ENCODE measurements around the gene FAM117A. TPM values are rescaled to one million over a fixed set of nuclear protein-coding genes. Genes with fewer than 3 reads are reported as not detected.

FAM117A gene
- polyA plus RNA-seq, 1 donor: 10.9 TPM

DNA sequence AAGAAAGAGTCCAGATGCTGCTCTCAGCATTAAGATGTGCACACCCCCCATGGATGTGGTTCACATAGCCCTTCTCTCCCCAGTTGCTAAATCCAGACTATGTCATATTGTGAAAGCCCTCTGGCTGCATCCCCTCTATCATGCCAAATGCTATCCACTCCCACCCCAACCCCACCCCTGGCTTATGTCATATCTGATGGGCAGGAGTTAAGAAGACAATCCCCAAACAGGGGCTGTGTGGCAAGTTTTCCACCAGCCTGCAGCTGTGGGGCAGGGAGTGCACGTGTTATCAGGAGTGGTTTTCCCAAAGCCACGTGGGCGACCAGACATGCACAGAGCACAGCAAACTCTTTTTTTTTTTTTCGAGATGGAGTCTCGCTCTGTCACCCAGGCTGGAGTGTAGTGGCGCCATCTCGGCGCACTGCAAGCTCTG, 10.0 kb downstream of the FAM117A start:
- Histone ChIP-seq H3K4me1 (ENCODE audit: control insufficient read depth, insufficient read depth, low read length) (no peaks in the 10 kb centered on the region), H3K9me3 (ENCODE audit: control insufficient read depth, low read depth, low read length) (no peaks in the 10 kb centered on the region), H3K36me3 (ENCODE audit: control insufficient read depth, insufficient read depth, low read length) (no peaks in the 10 kb centered on the region), H3K27ac (ENCODE audit: low read length) (no peak overlapping the region), H3K4me3 (ENCODE audit: low read length) (no peak overlapping the region), H3K27me3 (ENCODE audit: control insufficient read depth, insufficient read depth, low read length) (no peaks in the 10 kb centered on the region)
- DNase-seq: no peak
- WGBS (ENCODE audit: insufficient coverage, low lambda C conversion rate): no CpG with 5 or more reads among the region's 8 CpGs

DNA sequence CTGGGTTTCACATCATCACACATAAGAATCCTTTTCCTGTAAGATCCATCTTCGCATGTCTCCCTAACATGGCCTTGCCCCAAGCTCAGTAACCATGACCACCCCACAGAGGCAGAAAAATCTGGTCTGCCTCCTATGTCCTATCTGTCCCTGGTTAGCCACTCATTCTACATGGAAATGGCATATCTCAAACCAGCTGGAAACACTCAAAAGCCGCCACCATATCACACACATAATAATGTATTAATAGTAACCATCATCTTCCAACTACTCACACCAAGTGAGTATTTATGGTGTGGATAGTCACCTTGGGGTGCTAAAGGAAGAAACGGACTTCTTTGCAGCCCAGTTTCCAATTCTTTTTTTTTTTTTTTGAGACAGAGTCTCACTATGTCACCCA, 11.4 kb downstream of the FAM117A start:
- peaks cover 4% of the 10 kb centered on the region for H3K4me1 ChIP-seq (ENCODE audit: control insufficient read depth, insufficient read depth, low read length)
- no peak overlapping the region for H3K27ac ChIP-seq (ENCODE audit: low read length)
- H3K27me3 ChIP-seq (ENCODE audit: control insufficient read depth, insufficient read depth, low read length): no peaks in the 10 kb centered on the region
- no peak for DNase-seq
- WGBS (ENCODE audit: insufficient coverage, low lambda C conversion rate): no CpG with 5 or more reads among the region's 3 CpGs
- no peaks in the 10 kb centered on the region for H3K9me3 ChIP-seq (ENCODE audit: control insufficient read depth, low read depth, low read length)
- no peak overlapping the region for H3K4me3 ChIP-seq (ENCODE audit: low read length)
- no peaks in the 10 kb centered on the region for H3K36me3 ChIP-seq (ENCODE audit: control insufficient read depth, insufficient read depth, low read length)

DNA sequence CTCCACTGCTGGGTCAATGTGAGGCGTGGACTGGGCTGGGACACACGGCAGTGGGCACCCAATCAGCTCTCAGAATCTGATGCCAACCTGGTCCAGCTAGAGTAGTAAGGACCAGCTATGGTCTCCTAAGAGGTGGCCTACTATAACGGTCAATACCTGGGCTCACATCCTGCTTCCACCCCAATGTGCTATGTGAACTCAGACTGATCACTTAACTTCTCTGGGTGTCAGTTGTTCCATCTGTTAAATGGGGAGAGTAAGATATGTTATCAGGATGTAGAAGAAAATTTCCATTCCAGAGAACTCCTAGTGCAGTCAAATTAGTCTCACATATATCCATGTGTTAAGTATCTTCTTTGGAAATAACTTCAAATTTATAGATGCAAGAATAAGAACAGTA, 14.2 kb downstream of the FAM117A start:
- Histone ChIP-seq H3K4me1 (ENCODE audit: control insufficient read depth, insufficient read depth, low read length) (peaks cover 7% of the 10 kb centered on the region), H3K27me3 (ENCODE audit: control insufficient read depth, insufficient read depth, low read length) (no peaks in the 10 kb centered on the region), H3K36me3 (ENCODE audit: control insufficient read depth, insufficient read depth, low read length) (no peaks in the 10 kb centered on the region), H3K4me3 (ENCODE audit: low read length) (no peak overlapping the region), H3K9me3 (ENCODE audit: control insufficient read depth, low read depth, low read length) (no peaks in the 10 kb centered on the region), H3K27ac (ENCODE audit: low read length) (no peak overlapping the region)
- WGBS (ENCODE audit: insufficient coverage, low lambda C conversion rate): no CpG with 5 or more reads among the region's 3 CpGs
- DNase-seq: no peak

DNA sequence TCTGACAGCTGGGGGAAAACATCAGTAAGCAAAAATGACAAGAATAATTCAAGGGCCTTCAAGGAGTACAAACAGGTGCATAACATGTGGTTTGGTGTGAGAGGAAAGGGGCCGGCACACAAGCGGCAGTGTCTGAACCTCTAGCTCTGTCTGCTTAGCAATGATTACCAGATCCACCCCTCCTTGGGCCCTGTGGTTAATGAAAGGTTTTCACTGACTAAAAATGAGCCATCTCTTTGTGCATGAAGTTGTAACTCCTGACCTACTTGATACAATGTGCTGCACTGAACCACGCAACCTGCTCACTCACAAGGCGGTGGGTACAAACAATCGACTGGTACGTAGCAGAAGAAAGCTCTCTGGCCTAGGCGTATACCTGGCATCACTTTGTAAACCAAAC, 15.1 kb downstream of the FAM117A start:
- WGBS (ENCODE audit: insufficient coverage, low lambda C conversion rate): no CpG with 5 or more reads among the region's 7 CpGs
- Histone ChIP-seq H3K27ac (ENCODE audit: low read length) (no peak overlapping the region), H3K4me3 (ENCODE audit: low read length) (no peak overlapping the region), H3K4me1 (ENCODE audit: control insufficient read depth, insufficient read depth, low read length) (peaks cover 7% of the 10 kb centered on the region), H3K36me3 (ENCODE audit: control insufficient read depth, insufficient read depth, low read length) (no peaks in the 10 kb centered on the region), H3K27me3 (ENCODE audit: control insufficient read depth, insufficient read depth, low read length) (no peaks in the 10 kb centered on the region), H3K9me3 (ENCODE audit: control insufficient read depth, low read depth, low read length) (no peaks in the 10 kb centered on the region)
- no peak for DNase-seq

DNA sequence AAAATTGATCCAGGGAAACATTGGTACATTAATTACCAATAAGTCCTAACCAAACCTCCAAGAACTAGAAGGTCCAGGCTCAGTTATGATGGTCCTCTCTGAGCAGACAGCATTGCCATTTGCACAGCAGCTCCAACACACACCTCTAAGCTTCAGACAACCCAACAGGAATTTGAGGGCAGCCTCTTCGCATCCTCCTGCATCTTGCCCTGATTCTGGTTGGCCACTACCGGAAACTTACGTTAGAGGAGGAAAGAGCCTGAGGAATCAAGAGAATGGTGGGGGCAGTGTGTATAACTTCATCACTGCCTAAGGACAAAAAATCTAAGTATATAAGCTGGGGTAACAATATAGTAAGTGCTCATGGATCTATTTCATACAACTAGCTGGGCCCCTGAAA, 15.7 kb downstream of the FAM117A start:
- no peaks in the 10 kb centered on the region for H3K9me3 ChIP-seq (ENCODE audit: control insufficient read depth, low read depth, low read length)
- no peaks in the 10 kb centered on the region for H3K27me3 ChIP-seq (ENCODE audit: control insufficient read depth, insufficient read depth, low read length)
- WGBS (ENCODE audit: insufficient coverage, low lambda C conversion rate): 80% methylated on average over 3 of the region's 3 CpGs
- peaks cover 7% of the 10 kb centered on the region for H3K4me1 ChIP-seq (ENCODE audit: control insufficient read depth, insufficient read depth, low read length)
- H3K4me3 ChIP-seq (ENCODE audit: low read length): no peak overlapping the region
- H3K27ac ChIP-seq (ENCODE audit: low read length): no peak overlapping the region
- H3K36me3 ChIP-seq (ENCODE audit: control insufficient read depth, insufficient read depth, low read length): no peaks in the 10 kb centered on the region
- DNase-seq: no peak

DNA sequence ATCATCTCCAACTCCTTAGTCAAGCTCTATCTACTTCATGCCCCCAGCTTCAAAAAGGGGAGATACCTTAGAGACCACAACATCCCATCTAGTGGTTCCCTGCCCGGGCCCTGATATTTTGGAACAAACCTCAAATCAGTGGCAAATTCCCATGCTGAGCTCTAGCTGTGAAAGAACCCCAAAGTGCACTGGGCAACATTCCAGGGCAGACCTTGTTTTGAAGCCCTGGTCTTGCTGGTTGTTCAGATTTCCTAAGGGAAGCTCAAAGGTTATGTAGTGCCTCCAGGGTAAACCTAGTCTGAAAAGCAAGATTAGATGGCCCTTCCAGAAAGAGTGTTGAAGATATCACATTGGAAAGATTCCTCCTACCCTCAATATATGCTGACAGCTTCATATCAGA, 16.3 kb downstream of the FAM117A start:
- peaks cover 7% of the 10 kb centered on the region for H3K4me1 ChIP-seq (ENCODE audit: control insufficient read depth, insufficient read depth, low read length)
- no peak for DNase-seq
- H3K27ac ChIP-seq (ENCODE audit: low read length): no peak overlapping the region
- H3K27me3 ChIP-seq (ENCODE audit: control insufficient read depth, insufficient read depth, low read length): no peaks in the 10 kb centered on the region
- H3K4me3 ChIP-seq (ENCODE audit: low read length): no peak overlapping the region
- WGBS (ENCODE audit: insufficient coverage, low lambda C conversion rate): no CpG with 5 or more reads among the region's 1 CpG
- no peaks in the 10 kb centered on the region for H3K9me3 ChIP-seq (ENCODE audit: control insufficient read depth, low read depth, low read length)
- H3K36me3 ChIP-seq (ENCODE audit: control insufficient read depth, insufficient read depth, low read length): no peaks in the 10 kb centered on the region

DNA sequence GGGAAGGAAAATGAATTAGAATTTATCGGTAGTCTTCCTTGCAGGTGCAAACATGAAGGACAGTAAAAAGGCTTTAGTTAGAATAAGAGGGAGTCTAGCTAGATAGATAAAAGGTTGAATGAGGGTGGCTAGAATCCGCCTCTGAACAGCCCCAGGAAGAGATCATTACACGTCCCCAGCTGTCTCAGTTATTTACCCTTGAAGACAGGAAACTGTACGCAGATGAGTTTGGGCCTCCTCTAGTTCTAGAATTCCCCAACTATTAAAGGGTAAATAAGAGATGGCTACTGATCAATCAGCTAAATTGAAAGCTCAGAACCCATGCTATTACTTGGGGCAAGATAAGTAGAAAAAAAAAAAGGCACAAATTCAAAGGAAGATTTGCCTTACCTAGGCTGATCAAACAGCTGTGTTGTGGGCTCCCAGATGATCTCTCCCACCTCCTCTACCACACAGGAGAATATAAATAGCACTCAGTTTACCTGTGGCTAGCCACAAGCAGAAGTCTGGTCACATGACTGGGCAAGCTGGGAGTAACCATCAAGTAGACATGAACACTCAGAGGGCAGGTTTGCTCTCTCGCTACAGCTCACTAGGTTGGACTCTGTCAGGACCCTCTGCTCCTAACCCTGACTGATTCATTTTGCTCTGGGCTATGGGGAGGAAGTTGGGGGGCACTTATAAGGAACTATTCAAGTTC, 17.0 kb downstream of the FAM117A start:
- Histone ChIP-seq H3K36me3 (ENCODE audit: control insufficient read depth, insufficient read depth, low read length) (no peaks in the 10 kb centered on the region), H3K27ac (ENCODE audit: low read length) (no peak overlapping the region), H3K4me3 (ENCODE audit: low read length) (no peak overlapping the region), H3K4me1 (ENCODE audit: control insufficient read depth, insufficient read depth, low read length) (peaks cover 7% of the 10 kb centered on the region), H3K27me3 (ENCODE audit: control insufficient read depth, insufficient read depth, low read length) (no peaks in the 10 kb centered on the region), H3K9me3 (ENCODE audit: control insufficient read depth, low read depth, low read length) (no peaks in the 10 kb centered on the region)
- DNase-seq: no peak
- 85% methylated on average over 2 of the region's 5 CpGs for WGBS (ENCODE audit: insufficient coverage, low lambda C conversion rate)

DNA sequence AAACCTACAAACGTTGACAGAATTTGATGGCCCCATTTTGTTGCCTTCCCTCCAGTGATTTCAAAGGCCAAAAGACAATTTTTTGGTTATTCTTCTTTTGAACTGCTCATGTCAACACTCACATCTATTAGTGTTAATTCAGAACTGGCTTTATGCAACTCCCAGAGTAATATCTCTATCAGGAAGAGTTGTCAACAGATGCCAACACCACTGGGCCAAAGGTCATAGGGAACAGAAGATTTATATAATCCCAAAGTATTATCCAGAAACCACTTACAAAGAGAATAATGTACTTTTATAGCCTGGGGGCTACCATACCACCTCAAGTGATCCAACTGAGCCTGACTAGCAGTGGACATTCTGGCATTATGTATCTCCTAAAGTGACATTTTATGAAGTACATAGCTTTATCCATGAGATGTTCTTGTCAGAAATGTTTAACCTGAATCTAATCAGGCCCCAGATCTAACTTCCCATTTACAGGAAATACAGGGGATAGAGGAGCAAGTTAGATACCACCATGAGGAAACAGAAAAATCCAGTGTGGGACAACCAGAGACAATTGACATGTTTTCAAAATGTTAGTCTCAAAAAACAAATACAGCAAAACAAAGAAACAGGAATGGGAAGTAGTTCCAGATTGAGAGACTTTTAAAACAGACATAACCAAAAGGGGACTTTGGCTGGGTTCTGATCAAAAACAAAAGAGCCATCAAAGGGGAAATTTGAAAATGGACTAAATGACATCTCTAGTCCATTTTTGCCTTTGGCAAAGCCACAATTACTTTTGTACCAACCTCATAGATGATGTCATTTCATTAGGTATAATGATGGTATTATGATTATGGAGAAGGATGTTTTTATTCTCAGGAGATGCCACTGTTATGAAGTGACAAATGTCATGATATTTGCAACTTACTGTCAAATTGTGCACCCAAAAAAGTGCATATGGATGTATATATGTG, 18.5 kb downstream of the FAM117A start:
- Histone ChIP-seq H3K9me3 (ENCODE audit: control insufficient read depth, low read depth, low read length) (no peaks in the 10 kb centered on the region), H3K27ac (ENCODE audit: low read length) (no peak overlapping the region), H3K4me1 (ENCODE audit: control insufficient read depth, insufficient read depth, low read length) (peaks cover 10% of the 10 kb centered on the region), H3K27me3 (ENCODE audit: control insufficient read depth, insufficient read depth, low read length) (no peaks in the 10 kb centered on the region), H3K4me3 (ENCODE audit: low read length) (no peak overlapping the region), H3K36me3 (ENCODE audit: control insufficient read depth, insufficient read depth, low read length) (no peaks in the 10 kb centered on the region)
- no CpG with 5 or more reads among the region's 1 CpG for WGBS (ENCODE audit: insufficient coverage, low lambda C conversion rate)
- DNase-seq: no peak

DNA sequence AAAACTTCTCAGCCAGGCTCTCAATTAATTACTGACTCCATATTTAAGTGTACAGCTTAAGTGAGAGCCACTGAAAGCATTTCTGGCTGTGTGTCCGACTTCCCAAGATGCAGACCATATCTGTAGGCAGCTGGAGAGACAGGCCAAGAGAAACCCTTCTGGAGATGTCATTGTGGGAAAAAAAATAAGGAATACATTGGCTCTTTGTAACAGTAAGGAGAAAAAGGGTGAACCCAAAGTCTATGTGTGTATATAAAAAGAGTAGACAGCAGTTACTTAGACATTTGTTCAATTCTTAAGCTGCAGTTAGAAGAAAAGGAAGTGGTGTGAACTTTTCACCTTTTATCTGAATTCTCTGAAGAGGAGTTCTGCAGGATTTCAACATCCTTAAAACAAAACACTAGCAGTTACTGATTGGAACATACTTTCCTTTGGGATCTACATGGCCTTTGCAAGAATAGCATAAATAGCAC, 21.7 kb downstream of the FAM117A start:
- no peaks in the 10 kb centered on the region for H3K9me3 ChIP-seq (ENCODE audit: control insufficient read depth, low read depth, low read length)
- no peak overlapping the region for H3K4me3 ChIP-seq (ENCODE audit: low read length)
- no CpG with 5 or more reads among the region's 1 CpG for WGBS (ENCODE audit: insufficient coverage, low lambda C conversion rate)
- no peaks in the 10 kb centered on the region for H3K27me3 ChIP-seq (ENCODE audit: control insufficient read depth, insufficient read depth, low read length)
- no peak for DNase-seq
- H3K4me1 ChIP-seq (ENCODE audit: control insufficient read depth, insufficient read depth, low read length): peaks cover 3% of the 10 kb centered on the region
- peak overlapping the region; percentile 4 for H3K27ac ChIP-seq (ENCODE audit: low read length)
- no peaks in the 10 kb centered on the region for H3K36me3 ChIP-seq (ENCODE audit: control insufficient read depth, insufficient read depth, low read length)

DNA sequence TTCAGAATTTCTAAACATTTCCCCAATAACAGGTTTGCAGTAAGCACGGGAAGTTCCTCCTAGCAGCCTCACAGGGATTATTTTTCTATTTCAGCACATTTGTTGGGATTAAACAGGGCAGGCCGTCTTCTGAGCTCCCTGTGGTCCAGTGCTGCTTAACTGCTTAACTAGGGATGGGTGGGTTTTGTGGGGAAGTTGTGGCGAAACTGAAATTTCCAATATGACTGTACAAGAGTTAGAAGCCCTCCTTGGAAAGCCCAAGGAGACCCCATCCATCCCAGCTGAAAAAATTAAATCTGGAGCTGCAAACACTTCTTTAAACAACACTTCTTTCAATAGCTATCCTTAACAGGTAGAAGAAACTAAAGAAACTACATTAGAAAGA, 22.2 kb downstream of the FAM117A start:
- no peaks in the 10 kb centered on the region for H3K36me3 ChIP-seq (ENCODE audit: control insufficient read depth, insufficient read depth, low read length)
- peaks cover 3% of the 10 kb centered on the region for H3K4me1 ChIP-seq (ENCODE audit: control insufficient read depth, insufficient read depth, low read length)
- no peak for DNase-seq
- no peaks in the 10 kb centered on the region for H3K27me3 ChIP-seq (ENCODE audit: control insufficient read depth, insufficient read depth, low read length)
- H3K27ac ChIP-seq (ENCODE audit: low read length): peak overlapping the region; percentile 4
- H3K4me3 ChIP-seq (ENCODE audit: low read length): no peak overlapping the region
- WGBS (ENCODE audit: insufficient coverage, low lambda C conversion rate): 60% methylated on average over 1 of the region's 3 CpGs
- H3K9me3 ChIP-seq (ENCODE audit: control insufficient read depth, low read depth, low read length): no peaks in the 10 kb centered on the region

Measured in large intestine (tissue), 3 donors.